Transverse colon (tissue), 4 donors: ENCODE data around the gene HIF1A. TPM values are rescaled to one million over a fixed set of nuclear protein-coding genes. Genes with fewer than 3 reads are reported as not detected.
"Not testable (repeated sequence)": the region's sequence is repeated elsewhere in the genome, so short reads cannot be mapped to it uniquely, and the experiment has no call there.

Source experiments
- DNase-seq: peaks from one replicate; pipeline ENCODE4 v3.0.0-alpha.2; 2019
- H3K27ac ChIP-seq, 4 donors: fragments of 200-600 bp; sonication (generic); 2 replicates each; pipeline ENCODE4 v1.5.1; 2016 to 2018; ENCODE audit warnings: inconsistent platforms in 4 of 4
- H3K27me3 ChIP-seq: fragments of 200-600 bp; sonication (generic); 2 replicates; pipeline ENCODE4 v1.5.1; 2017; ENCODE audit warnings: inconsistent platforms
- H3K36me3 ChIP-seq, 4 donors: fragments of 200-600 bp; sonication (generic); 2 replicates each; pipeline ENCODE4 v1.5.1; 2017 to 2019; ENCODE audit warnings: inconsistent platforms in 4 of 4
- H3K4me1 ChIP-seq, 4 donors: fragments of 200-600 bp; sonication (generic); 2 replicates each; pipeline ENCODE4 v1.5.1; 2017 to 2020; ENCODE audit warnings: inconsistent platforms in 4 of 4
- H3K4me3 ChIP-seq, 4 donors: fragments of 200-600 bp; sonication (generic); 1 replicate in 1 of 4; 2 replicates in 3 of 4; pipeline versions ENCODE4 v1.5.1 to v1.6.1; 2017 to 2019; ENCODE audit warnings: inconsistent platforms in 4 of 4
- H3K9me3 ChIP-seq, 2 donors: fragments of 200-600 bp; sonication (generic); 2 replicates each; pipeline ENCODE4 v1.5.1; 2017 to 2019; ENCODE audit warnings: inconsistent platforms in 2 of 2
- EP300 ChIP-seq: sonication (generic); formaldehyde crosslinking; IDR thresholded peaks from one replicate; pipeline ENCODE4 v1.6.1; 2017; ENCODE audit warnings: antibody characterized with exemption, low read depth
- POLR2A ChIP-seq: fragments of 450-650 bp; IDR thresholded peaks from one replicate; pipeline ENCODE4 v1.6.1; 2016; ENCODE audit warnings: antibody characterized with exemption, mild to moderate bottlenecking, moderate library complexity
- POLR2AphosphoS5 ChIP-seq, 3 donors: sonication (generic); formaldehyde crosslinking; IDR thresholded peaks; one replicate each; pipeline ENCODE4 v1.6.1; 2016; ENCODE audit warnings: antibody characterized with exemption in 3 of 3
- WGBS, 2 donors: methylation state at CpG; one replicate each; pipeline ENCODE4 v1.1.5; 2018; ENCODE audit warnings: low coverage in 1 of 2; 5-methylcytosine and 5-hydroxymethylcytosine counted together
- in situ Hi-C, 4 donors: fragments of 200-750 bp; cut with MboI; loops; one replicate each; pipeline versions ENCODE4 v1.15.0 to v1.15.1; 2017; ENCODE audit warnings: low sequenced_read_pairs in 3 of 4, low pct_ligation_motif_present in 1 of 4, low pct_unique_long_range_greater_than_20kb in 1 of 4
- intact Hi-C: fragments of 100-400 bp; cut with DNase I; formaldehyde crosslinking; loops from one replicate; pipeline ENCODE4 v1.15.1; 2023; ENCODE audit warnings: low total_unique reads
- total RNA-seq, 4 donors: library from RNA; depleted of rRNA; stranded (reverse); fragments of >200 nt; gene quantifications; one replicate each; pipeline ENCODE4 v1.1.0, GENCODE V29; 2016
- TF ChIP-seq, protein P1 (sequence below), 5 experiments: fragments of 200-600 bp in 3 of 5; fragments of 450-650 bp in 2 of 5; sonication (generic) in 3 of 5; IDR thresholded peaks; 1 replicate in 2 of 5; 2 replicates in 3 of 5; pipeline ENCODE4 v1.5.1; 2016 to 2017; ENCODE audit warnings: antibody characterized with exemption in 5 of 5, inconsistent platforms in 3 of 5, mild to moderate bottlenecking in 2 of 5, moderate library complexity in 1 of 5

Gene HIF1A
- total RNA-seq, 4 donors from 2014 or later: 27.9 to 103 (median 76.1) TPM

- H3K4me1 ChIP-seq: no peaks in the 10 kb centered on the region
- in situ Hi-C loops: loop anchor here (25.0 kb wide), 2 partner anchors 276 to 451 kb away; partner anchors contain the start of gene TMEM30B (in 2 of the 4)
- 80 to 90% methylated on average over 4 to 5 of the region's 5 CpGs for WGBS, 2 donors
- H3K27me3 ChIP-seq: no peaks in the 10 kb centered on the region
- no peaks in the 10 kb centered on the region for H3K9me3 ChIP-seq
- TF ChIP-seq POLR2A: no peak
- TF ChIP-seq EP300: no peak
- TF ChIP-seq, protein P1, sequence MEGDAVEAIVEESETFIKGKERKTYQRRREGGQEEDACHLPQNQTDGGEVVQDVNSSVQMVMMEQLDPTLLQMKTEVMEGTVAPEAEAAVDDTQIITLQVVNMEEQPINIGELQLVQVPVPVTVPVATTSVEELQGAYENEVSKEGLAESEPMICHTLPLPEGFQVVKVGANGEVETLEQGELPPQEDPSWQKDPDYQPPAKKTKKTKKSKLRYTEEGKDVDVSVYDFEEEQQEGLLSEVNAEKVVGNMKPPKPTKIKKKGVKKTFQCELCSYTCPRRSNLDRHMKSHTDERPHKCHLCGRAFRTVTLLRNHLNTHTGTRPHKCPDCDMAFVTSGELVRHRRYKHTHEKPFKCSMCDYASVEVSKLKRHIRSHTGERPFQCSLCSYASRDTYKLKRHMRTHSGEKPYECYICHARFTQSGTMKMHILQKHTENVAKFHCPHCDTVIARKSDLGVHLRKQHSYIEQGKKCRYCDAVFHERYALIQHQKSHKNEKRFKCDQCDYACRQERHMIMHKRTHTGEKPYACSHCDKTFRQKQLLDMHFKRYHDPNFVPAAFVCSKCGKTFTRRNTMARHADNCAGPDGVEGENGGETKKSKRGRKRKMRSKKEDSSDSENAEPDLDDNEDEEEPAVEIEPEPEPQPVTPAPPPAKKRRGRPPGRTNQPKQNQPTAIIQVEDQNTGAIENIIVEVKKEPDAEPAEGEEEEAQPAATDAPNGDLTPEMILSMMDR (IDR thresholded peaks at IDR 0.05): no peak
- TF ChIP-seq POLR2AphosphoS5 (IDR thresholded peaks at IDR 0.05): no peak
- intact Hi-C loops: no loop called here
- no peak for DNase-seq
- H3K27ac ChIP-seq: no peak overlapping the region
- peaks cover 0 to 79% (median 38%) of the 10 kb centered on the region in 4 donors for H3K36me3 ChIP-seq
- H3K4me3 ChIP-seq: no peak overlapping the region
These were observed 42.6 kb downstream of the HIF1A start for GRCh38 chr14:61737915-61738314.

DNA sequence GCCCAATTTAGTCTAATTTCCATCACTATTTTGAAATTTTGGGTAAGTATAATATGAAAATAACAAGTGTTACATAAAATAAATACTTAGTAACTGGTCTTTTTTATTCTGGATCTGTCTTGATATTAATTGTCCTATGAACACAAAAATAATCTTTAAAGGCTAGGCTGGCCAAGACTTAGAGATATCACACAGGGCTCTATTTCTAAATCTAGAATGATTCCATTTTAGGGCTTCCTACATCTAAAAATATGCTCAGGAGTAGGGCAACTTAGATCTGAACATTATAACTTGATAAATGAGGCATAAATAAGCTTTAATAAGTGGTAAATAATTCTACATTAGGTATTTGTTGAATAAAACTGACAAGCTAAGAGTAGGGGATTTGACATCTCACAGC, 43.8 kb downstream of the HIF1A start:
- Histone ChIP-seq H3K4me1 (no peaks in the 10 kb centered on the region), H3K36me3 (peaks cover 0 to 69% (median 32%) of the 10 kb centered on the region in 4 donors), H3K27ac (no peak overlapping the region), H3K4me3 (no peak overlapping the region), H3K9me3 (no peaks in the 10 kb centered on the region), H3K27me3 (no peaks in the 10 kb centered on the region)
- in situ Hi-C loops (loop anchor here (25.0 kb wide), 2 partner anchors 277 to 452 kb away; partner anchors contain the start of gene TMEM30B (in 2 of the 4)), intact Hi-C loops (no loop called here)
- DNase-seq: no peak
- TF ChIP-seq EP300: no peak

DNA sequence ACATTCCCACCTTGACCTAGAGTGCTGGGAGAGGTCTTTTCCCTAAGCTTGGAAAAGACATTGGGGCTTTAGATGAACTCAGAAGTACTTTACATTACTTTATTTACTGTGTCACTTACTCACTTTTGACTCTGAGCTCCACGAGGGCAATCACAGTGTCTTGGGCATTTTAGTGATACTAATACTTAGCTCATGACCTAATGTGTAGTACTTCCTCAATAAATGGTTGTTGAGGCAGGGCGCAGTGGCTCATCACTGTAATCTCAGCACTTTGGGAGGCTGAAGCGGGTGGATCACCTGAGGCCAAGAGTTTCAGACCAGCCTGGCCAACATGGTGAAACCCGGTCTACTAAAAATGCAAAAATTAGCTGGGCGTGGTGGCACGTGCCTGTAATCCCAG, 47.1 kb downstream of the HIF1A start:
- peaks cover 0 to 69% (median 26%) of the 10 kb centered on the region in 4 donors for H3K36me3 ChIP-seq
- in situ Hi-C loops: loop anchor here (25.0 kb wide), 2 partner anchors 280 to 455 kb away; partner anchors contain the start of gene TMEM30B (in 2 of the 4)
- H3K9me3 ChIP-seq: no peaks in the 10 kb centered on the region
- H3K4me1 ChIP-seq: no peaks in the 10 kb centered on the region
- no peaks in the 10 kb centered on the region for H3K27me3 ChIP-seq
- no peak for DNase-seq
- H3K4me3 ChIP-seq: no peak overlapping the region
- intact Hi-C loops: no loop called here
- no peak for TF ChIP-seq POLR2AphosphoS5 (IDR thresholded peaks at IDR 0.05)
- TF ChIP-seq POLR2A: no peak
- TF ChIP-seq, protein P1 (IDR thresholded peaks at IDR 0.05): no peak
- no peak for TF ChIP-seq EP300
- H3K27ac ChIP-seq: no peak overlapping the region
- WGBS, 2 donors: 76 to 93% methylated on average over 5 to 6 of the region's 6 CpGs

GRCh38 chr14:61744238-61744637, 48.9 kb downstream of the HIF1A start:
- in situ Hi-C loops (loop anchor here (25.0 kb wide), 2 partner anchors 282 to 457 kb away; partner anchors contain the start of gene TMEM30B (in 2 of the 4)), intact Hi-C loops (no loop called here)
- Histone ChIP-seq H3K27me3 (no peaks in the 10 kb centered on the region), H3K27ac (no peak overlapping the region), H3K36me3 (peaks cover 0 to 56% (median 18%) of the 10 kb centered on the region in 4 donors), H3K9me3 (no peaks in the 10 kb centered on the region), H3K4me1 (peaks cover 0 to 14% (median 4%) of the 10 kb centered on the region in 4 donors), H3K4me3 (no peak overlapping the region)
- 94 to 100% methylated on average over 4 to 5 of the region's 5 CpGs for WGBS, 2 donors
- DNase-seq: no peak
- TF ChIP-seq, protein P1 (IDR thresholded peaks at IDR 0.05): no peak
- TF ChIP-seq POLR2A (no peak), POLR2AphosphoS5 (IDR thresholded peaks at IDR 0.05) (no peak), EP300 (no peak)

DNA sequence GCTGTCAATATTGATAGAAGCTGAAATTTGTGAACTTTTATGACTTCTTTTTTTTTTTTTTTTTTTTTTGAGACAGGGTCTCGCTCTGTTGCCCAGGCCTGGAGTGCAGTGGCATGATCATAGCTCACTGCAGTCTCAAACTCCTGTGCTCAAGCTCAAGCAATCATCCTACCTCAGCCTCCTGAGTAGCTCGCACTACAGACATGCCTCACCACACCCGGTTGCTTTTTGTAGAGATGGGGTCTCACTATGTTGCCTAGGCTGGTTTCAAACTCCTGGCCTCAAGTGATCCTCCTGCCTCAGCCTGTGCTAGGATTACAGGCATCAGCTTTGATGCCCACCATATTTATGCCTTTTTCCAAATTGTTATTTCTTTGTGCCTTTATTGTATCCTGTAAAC, 51.0 kb downstream of the HIF1A start:
- intact Hi-C loops, H3K27ac ChIP-seq, H3K4me3 ChIP-seq, H3K9me3 ChIP-seq, H3K27me3 ChIP-seq, DNase-seq: not testable (repeated sequence)
- Histone ChIP-seq H3K4me1 (peaks cover 6 to 29% (median 20%) of the 10 kb centered on the region in 4 donors), H3K36me3 (peaks cover 0 to 41% (median 10%) of the 10 kb centered on the region in 4 donors)
- in situ Hi-C loops: loop anchor here (25.0 kb wide), 2 partner anchors 284 to 459 kb away; partner anchors contain the start of gene TMEM30B (in 2 of the 4)
- 91 to 98% methylated on average over 3 of the region's 3 CpGs for WGBS, 2 donors
